Effector memory CD8-positive, alpha-beta T cell (primary cell): ENCODE results near the gene RSL24D1.
A peak's percentile ranks its signal among the peaks of the same experiment; 100 is the strongest.
"Not testable (repeated sequence)": the region's sequence is repeated elsewhere in the genome, so short reads cannot be mapped to it uniquely, and the experiment has no call there.

ENCODE experiments used
- ATAC-seq: fragments of 150-1000 bp; cut with Tn5 transposase; replicated peaks from 2 replicates; pipeline ENCODE4 v1.10.0; 2021; ENCODE audit warnings: mild to moderate bottlenecking, moderate library complexity
- DNase-seq, 3 experiments: peaks; one replicate each; pipeline ENCODE4 v3.0.0; 2021
- H3K27ac Mint-ChIP-seq, 2 donors: one replicate each; pipeline ENCODE4 v1.8.0; 2022; ENCODE audit warnings: mild to moderate bottlenecking in 2 of 2, mixed read lengths in 2 of 2, moderate library complexity in 2 of 2
- H3K27me3 Mint-ChIP-seq, 2 donors: one replicate each; pipeline ENCODE4 v1.8.0; 2022; ENCODE audit warnings: mixed read lengths in 2 of 2
- H3K36me3 Mint-ChIP-seq: one replicate; pipeline ENCODE4 v1.8.0; 2022; ENCODE audit warnings: mild to moderate bottlenecking, moderate library complexity, mixed read lengths; ENCODE audit not compliant: insufficient read depth
- H3K4me1 Mint-ChIP-seq, 2 donors: one replicate each; pipeline ENCODE4 v1.8.0; 2022; ENCODE audit warnings: low read depth in 2 of 2, mixed read lengths in 2 of 2
- H3K4me3 Mint-ChIP-seq, 2 donors: one replicate each; pipeline ENCODE4 v1.8.0; 2022; ENCODE audit warnings: mild to moderate bottlenecking in 2 of 2, mixed read lengths in 2 of 2, moderate library complexity in 2 of 2
- H3K9me3 Mint-ChIP-seq, 2 donors: one replicate each; pipeline ENCODE4 v1.8.0; 2022; ENCODE audit warnings: mixed read lengths in 2 of 2

The RSL24D1 gene

GRCh38 chr15:55194256-55194655 is 2.5 kb downstream of the RSL24D1 start:
- no peak overlapping the region for H3K27ac Mint-ChIP-seq
- peaks cover 6 to 22% of the 10 kb centered on the region in 2 donors for H3K4me1 Mint-ChIP-seq
- DNase-seq (no peak), ATAC-seq (no peak)
- H3K36me3 Mint-ChIP-seq: peaks cover 40% of the 10 kb centered on the region
- H3K27me3 Mint-ChIP-seq: no peaks in the 10 kb centered on the region
- H3K4me3 Mint-ChIP-seq: no peak overlapping the region
- H3K9me3 Mint-ChIP-seq: no peaks in the 10 kb centered on the region

DNA sequence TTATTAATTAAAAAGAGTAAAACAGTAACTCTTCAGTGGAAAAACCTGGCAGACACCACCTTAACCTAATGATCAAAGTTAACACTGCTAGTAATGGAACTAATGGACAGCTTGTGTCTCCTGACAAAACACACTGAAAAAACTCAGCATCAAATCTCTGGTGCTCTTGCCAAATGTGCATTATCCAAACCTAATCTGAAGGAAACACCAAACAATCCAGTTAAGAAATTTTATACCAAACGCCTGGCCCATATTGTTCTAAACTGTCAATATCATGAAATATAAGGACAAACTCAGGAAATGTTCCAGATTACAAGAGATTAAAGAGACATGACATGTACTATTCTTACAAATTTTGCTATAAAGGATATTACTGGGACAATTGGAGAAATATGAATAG is 10.4 kb downstream of the RSL24D1 start:
- ATAC-seq (no peak), DNase-seq (no peak)
- Mint-ChIP-seq H3K9me3 (no peaks in the 10 kb centered on the region), H3K27ac (peak overlapping the region in 1 of 2 donors; percentile 82), H3K36me3 (peaks cover 96% of the 10 kb centered on the region), H3K4me1 (peaks cover 12 to 34% of the 10 kb centered on the region in 2 donors), H3K4me3 (peak overlapping the region in 1 of 2 donors; percentile 3), H3K27me3 (no peaks in the 10 kb centered on the region)

DNA sequence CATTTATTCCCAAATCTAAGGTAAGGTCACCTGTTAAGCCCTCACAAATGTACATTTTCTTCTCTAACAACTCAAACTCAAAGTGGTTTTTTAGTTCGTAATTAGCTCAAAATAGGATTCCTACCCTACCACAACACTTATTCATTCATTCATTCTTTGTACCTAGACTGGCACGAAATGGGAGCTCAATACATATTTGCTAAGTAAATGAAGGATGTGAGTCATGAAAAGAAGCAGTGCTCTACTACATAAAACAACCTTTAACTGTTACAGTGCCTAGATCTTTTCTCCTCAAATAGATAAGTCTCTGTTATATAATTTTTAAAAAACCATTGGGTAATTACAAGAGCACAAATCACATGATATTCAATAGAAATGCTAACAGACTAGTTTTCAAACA is 13.1 kb downstream of the RSL24D1 start:
- H3K27ac Mint-ChIP-seq: no peak overlapping the region
- H3K4me1 Mint-ChIP-seq: peaks cover 12 to 29% of the 10 kb centered on the region in 2 donors
- peaks cover 90% of the 10 kb centered on the region for H3K36me3 Mint-ChIP-seq

GRCh38 chr15:55179141-55179540 is 17.6 kb downstream of the RSL24D1 start:
- Mint-ChIP-seq H3K4me1 (no peaks in the 10 kb centered on the region), H3K9me3 (no peaks in the 10 kb centered on the region), H3K4me3 (no peak overlapping the region), H3K36me3 (peaks cover 55% of the 10 kb centered on the region), H3K27me3 (no peaks in the 10 kb centered on the region), H3K27ac (no peak overlapping the region)
- no peak for DNase-seq
- no peak for ATAC-seq

More for the DNA sequence above, 13.1 kb downstream of the RSL24D1 start:
- Mint-ChIP-seq H3K27me3 (no peaks in the 10 kb centered on the region), H3K4me3 (no peak overlapping the region), H3K9me3 (no peaks in the 10 kb centered on the region)
- no peak for DNase-seq
- ATAC-seq: no peak

DNA sequence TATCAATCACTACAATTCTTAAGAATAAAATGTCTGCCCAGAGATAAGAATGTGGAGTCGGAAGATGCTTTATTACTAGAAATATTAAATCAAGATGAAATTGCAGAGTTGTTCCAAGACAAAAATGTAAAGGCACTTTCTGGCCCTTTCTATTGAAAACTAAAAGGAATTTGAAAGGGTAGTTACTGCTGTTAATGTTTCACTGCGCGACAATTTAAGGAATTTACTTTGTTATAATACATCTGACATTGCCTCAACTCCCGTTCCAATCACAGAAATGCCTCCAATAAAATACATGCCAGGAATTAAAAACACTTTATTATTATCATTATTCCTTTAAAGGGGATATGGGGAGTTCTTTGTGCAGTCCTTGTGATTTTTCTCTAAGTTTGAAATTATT is 26.4 kb downstream of the RSL24D1 start:
- DNase-seq (no peak), ATAC-seq (no peak)
- H3K27me3 Mint-ChIP-seq: no peaks in the 10 kb centered on the region
- H3K27ac Mint-ChIP-seq: no peak overlapping the region
- peaks cover 3% of the 10 kb centered on the region for H3K36me3 Mint-ChIP-seq
- peaks cover 0 to 3% of the 10 kb centered on the region in 2 donors for H3K4me1 Mint-ChIP-seq
- H3K4me3 Mint-ChIP-seq: no peak overlapping the region
- no peaks in the 10 kb centered on the region for H3K9me3 Mint-ChIP-seq

GRCh38 chr15:55168350-55168974 is 28.3 kb downstream of the RSL24D1 start:
- Mint-ChIP-seq H3K27ac (no peak overlapping the region), H3K4me1 (peaks cover 0 to 3% of the 10 kb centered on the region in 2 donors), H3K4me3 (no peak overlapping the region), H3K36me3 (peaks cover 3% of the 10 kb centered on the region), H3K27me3 (no peaks in the 10 kb centered on the region), H3K9me3 (no peaks in the 10 kb centered on the region)
- peak; percentile 64 for ATAC-seq
- DNase-seq: peak; percentile 14 to 27 (median 27)

GRCh38 chr15:55164284-55164683 is 32.5 kb downstream of the RSL24D1 start:
- no peak for DNase-seq
- H3K27me3 Mint-ChIP-seq: no peaks in the 10 kb centered on the region
- no peak for ATAC-seq
- no peak overlapping the region for H3K27ac Mint-ChIP-seq
- H3K4me1 Mint-ChIP-seq: peaks cover 0 to 3% of the 10 kb centered on the region in 2 donors
- no peaks in the 10 kb centered on the region for H3K9me3 Mint-ChIP-seq
- H3K36me3 Mint-ChIP-seq: peaks cover 3% of the 10 kb centered on the region
- H3K4me3 Mint-ChIP-seq: no peak overlapping the region

DNA sequence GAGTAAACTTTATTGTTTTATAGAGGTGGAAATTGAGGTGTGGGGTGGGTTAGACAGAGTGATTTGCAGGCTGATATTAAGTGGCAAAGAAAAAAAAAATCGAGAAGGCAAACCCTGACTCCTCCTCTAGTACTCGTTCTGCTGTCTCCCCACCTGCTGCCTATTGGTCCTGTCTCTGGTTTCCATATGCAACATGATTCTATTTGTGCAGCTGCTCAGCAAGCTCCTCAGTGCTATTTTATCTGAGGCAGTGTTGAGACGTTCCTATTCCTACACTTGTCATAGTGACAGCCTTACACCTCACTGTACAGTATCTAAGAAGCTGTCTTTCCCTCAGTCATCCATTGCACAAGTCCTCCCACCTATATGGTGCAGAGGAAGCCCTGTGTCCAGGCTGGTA is 45.1 kb downstream of the RSL24D1 start:
- no peak for ATAC-seq
- no peaks in the 10 kb centered on the region for H3K36me3 Mint-ChIP-seq
- H3K27me3 Mint-ChIP-seq: peaks cover 0 to 6% of the 10 kb centered on the region in 2 donors
- no peak overlapping the region for H3K4me3 Mint-ChIP-seq
- DNase-seq: no peak
- no peak overlapping the region for H3K27ac Mint-ChIP-seq
- no peaks in the 10 kb centered on the region for H3K4me1 Mint-ChIP-seq
- no peaks in the 10 kb centered on the region for H3K9me3 Mint-ChIP-seq

- not testable (repeated sequence) for H3K4me1 Mint-ChIP-seq, H3K36me3 Mint-ChIP-seq, H3K4me3 Mint-ChIP-seq, DNase-seq, H3K27ac Mint-ChIP-seq, ATAC-seq, H3K9me3 Mint-ChIP-seq
- peaks cover 21 to 23% of the 10 kb centered on the region in 2 donors for H3K27me3 Mint-ChIP-seq
Observed at GRCh38 chr15:55143132-55143531, 53.6 kb downstream of the RSL24D1 start.

DNA sequence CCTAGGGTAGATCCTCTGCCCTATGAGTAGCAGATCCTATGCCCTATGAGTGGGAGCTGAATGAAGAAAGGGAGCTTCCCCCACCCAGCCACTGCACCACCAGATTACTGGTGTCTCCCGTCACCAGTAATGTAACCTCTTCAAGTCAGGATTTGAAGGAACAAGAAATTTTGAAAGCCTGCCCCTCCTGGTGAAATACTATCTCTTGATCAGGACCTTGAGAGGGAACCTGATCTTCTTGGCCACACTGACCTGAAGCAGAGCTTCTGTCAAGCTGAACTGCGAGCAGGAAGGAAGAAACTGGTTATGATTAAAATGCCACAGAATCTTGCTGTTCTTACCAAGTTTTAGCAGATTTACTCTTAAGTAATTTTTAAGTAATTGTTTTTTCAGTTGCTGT is 62.8 kb downstream of the RSL24D1 start:
- DNase-seq: no peak
- Mint-ChIP-seq H3K27me3 (peaks cover 40 to 48% of the 10 kb centered on the region in 2 donors), H3K9me3 (peaks cover 4 to 25% of the 10 kb centered on the region in 2 donors), H3K27ac (no peak overlapping the region), H3K36me3 (no peaks in the 10 kb centered on the region), H3K4me3 (no peak overlapping the region), H3K4me1 (no peaks in the 10 kb centered on the region)
- no peak for ATAC-seq

GRCh38 chr15:55132672-55133071 is 64.1 kb downstream of the RSL24D1 start:
- peaks cover 4 to 18% of the 10 kb centered on the region in 2 donors for H3K9me3 Mint-ChIP-seq
- H3K36me3 Mint-ChIP-seq: no peaks in the 10 kb centered on the region
- H3K27ac Mint-ChIP-seq: no peak overlapping the region
- H3K4me1 Mint-ChIP-seq: no peaks in the 10 kb centered on the region
- H3K27me3 Mint-ChIP-seq: peaks cover 28 to 48% of the 10 kb centered on the region in 2 donors
- no peak for ATAC-seq
- no peak for DNase-seq
- no peak overlapping the region for H3K4me3 Mint-ChIP-seq
